ENCODE results near the gene DSTN.

Gene DSTN

GRCh38 chr20:17609811-17610377, 40.0 kb downstream of the DSTN start:
- peaks cover 0 to 38% of the 10 kb centered on the region in 2 donors for H3K36me3 ChIP-seq (ENCODE audit: control insufficient read depth in 1 of 2, insufficient read depth in 2 of 2, low read length in 2 of 2)
- no peaks in the 10 kb centered on the region for H3K27me3 ChIP-seq (ENCODE audit: control insufficient read depth in 1 of 2, insufficient read depth in 2 of 2, low read length in 2 of 2)
- no peak overlapping the region for H3K4me3 ChIP-seq (ENCODE audit: low read depth in 1 of 2, low read length in 2 of 2)
- no peak overlapping the region for H3K9ac ChIP-seq (ENCODE audit: low read depth in 1 of 2, low read length in 2 of 2)
- no peaks in the 10 kb centered on the region for H3K9me3 ChIP-seq (ENCODE audit: control insufficient read depth in 1 of 2, low read length in 2 of 2)
- H3K4me1 ChIP-seq (ENCODE audit: control insufficient read depth in 1 of 2, insufficient read depth in 2 of 2, low read length in 2 of 2): peaks cover 25 to 44% of the 10 kb centered on the region in 2 donors
- H3K27ac ChIP-seq (ENCODE audit: low read depth, low read length): no peak overlapping the region

- Histone ChIP-seq H3K9ac (ENCODE audit: low read depth in 1 of 2, low read length in 2 of 2) (no peak overlapping the region), H3K27ac (ENCODE audit: low read depth, low read length) (no peak overlapping the region), H3K4me1 (ENCODE audit: control insufficient read depth in 1 of 2, insufficient read depth in 2 of 2, low read length in 2 of 2) (peaks cover 28 to 51% of the 10 kb centered on the region in 2 donors), H3K27me3 (ENCODE audit: control insufficient read depth in 1 of 2, insufficient read depth in 2 of 2, low read length in 2 of 2) (no peaks in the 10 kb centered on the region), H3K9me3 (ENCODE audit: control insufficient read depth in 1 of 2, low read length in 2 of 2) (no peaks in the 10 kb centered on the region), H3K36me3 (ENCODE audit: control insufficient read depth in 1 of 2, insufficient read depth in 2 of 2, low read length in 2 of 2) (peaks cover 3 to 45% of the 10 kb centered on the region in 2 donors), H3K4me3 (ENCODE audit: low read depth in 1 of 2, low read length in 2 of 2) (no peak overlapping the region)
Observed at GRCh38 chr20:17610566-17611289, 40.9 kb downstream of the DSTN start.

GRCh38 chr20:17611290-17611539, 41.3 kb downstream of the DSTN start:
- peaks cover 7 to 49% of the 10 kb centered on the region in 2 donors for H3K36me3 ChIP-seq (ENCODE audit: control insufficient read depth in 1 of 2, insufficient read depth in 2 of 2, low read length in 2 of 2)
- no peak overlapping the region for H3K27ac ChIP-seq (ENCODE audit: low read depth, low read length)
- peaks cover 28 to 54% of the 10 kb centered on the region in 2 donors for H3K4me1 ChIP-seq (ENCODE audit: control insufficient read depth in 1 of 2, insufficient read depth in 2 of 2, low read length in 2 of 2)
- no peak overlapping the region for H3K4me3 ChIP-seq (ENCODE audit: low read depth in 1 of 2, low read length in 2 of 2)
- H3K9me3 ChIP-seq (ENCODE audit: control insufficient read depth in 1 of 2, low read length in 2 of 2): no peaks in the 10 kb centered on the region
- no peaks in the 10 kb centered on the region for H3K27me3 ChIP-seq (ENCODE audit: control insufficient read depth in 1 of 2, insufficient read depth in 2 of 2, low read length in 2 of 2)
- no peak overlapping the region for H3K9ac ChIP-seq (ENCODE audit: low read depth in 1 of 2, low read length in 2 of 2)

GRCh38 chr20:17611540-17612286, 41.8 kb downstream of the DSTN start:
- Histone ChIP-seq H3K9ac (ENCODE audit: low read depth in 1 of 2, low read length in 2 of 2) (peak overlapping the region in 1 of 2 donors; percentile 27), H3K4me3 (ENCODE audit: low read depth in 1 of 2, low read length in 2 of 2) (no peak overlapping the region), H3K9me3 (ENCODE audit: control insufficient read depth in 1 of 2, low read length in 2 of 2) (no peaks in the 10 kb centered on the region), H3K4me1 (ENCODE audit: control insufficient read depth in 1 of 2, insufficient read depth in 2 of 2, low read length in 2 of 2) (peaks cover 28 to 54% of the 10 kb centered on the region in 2 donors), H3K27me3 (ENCODE audit: control insufficient read depth in 1 of 2, insufficient read depth in 2 of 2, low read length in 2 of 2) (no peaks in the 10 kb centered on the region), H3K27ac (ENCODE audit: low read depth, low read length) (no peak overlapping the region), H3K36me3 (ENCODE audit: control insufficient read depth in 1 of 2, insufficient read depth in 2 of 2, low read length in 2 of 2) (peaks cover 7 to 54% of the 10 kb centered on the region in 2 donors)

- H3K4me3 ChIP-seq (ENCODE audit: low read depth in 1 of 2, low read length in 2 of 2): no peak overlapping the region
- no peaks in the 10 kb centered on the region for H3K27me3 ChIP-seq (ENCODE audit: control insufficient read depth in 1 of 2, insufficient read depth in 2 of 2, low read length in 2 of 2)
- peaks cover 7 to 53% of the 10 kb centered on the region in 2 donors for H3K36me3 ChIP-seq (ENCODE audit: control insufficient read depth in 1 of 2, insufficient read depth in 2 of 2, low read length in 2 of 2)
- H3K9ac ChIP-seq (ENCODE audit: low read depth in 1 of 2, low read length in 2 of 2): peak overlapping the region in 1 of 2 donors; percentile 27
- no peaks in the 10 kb centered on the region for H3K9me3 ChIP-seq (ENCODE audit: control insufficient read depth in 1 of 2, low read length in 2 of 2)
- peaks cover 28 to 54% of the 10 kb centered on the region in 2 donors for H3K4me1 ChIP-seq (ENCODE audit: control insufficient read depth in 1 of 2, insufficient read depth in 2 of 2, low read length in 2 of 2)
- H3K27ac ChIP-seq (ENCODE audit: low read depth, low read length): no peak overlapping the region
Observed at GRCh38 chr20:17612287-17612991, 42.6 kb downstream of the DSTN start.

- Histone ChIP-seq H3K27ac (ENCODE audit: low read depth, low read length) (no peak overlapping the region), H3K4me3 (ENCODE audit: low read depth in 1 of 2, low read length in 2 of 2) (no peak overlapping the region), H3K36me3 (ENCODE audit: control insufficient read depth in 1 of 2, insufficient read depth in 2 of 2, low read length in 2 of 2) (peaks cover 7 to 53% of the 10 kb centered on the region in 2 donors), H3K27me3 (ENCODE audit: control insufficient read depth in 1 of 2, insufficient read depth in 2 of 2, low read length in 2 of 2) (no peaks in the 10 kb centered on the region), H3K9me3 (ENCODE audit: control insufficient read depth in 1 of 2, low read length in 2 of 2) (no peaks in the 10 kb centered on the region), H3K9ac (ENCODE audit: low read depth in 1 of 2, low read length in 2 of 2) (no peak overlapping the region), H3K4me1 (ENCODE audit: control insufficient read depth in 1 of 2, insufficient read depth in 2 of 2, low read length in 2 of 2) (peaks cover 28 to 54% of the 10 kb centered on the region in 2 donors)
Observed at GRCh38 chr20:17612992-17613327, 43.1 kb downstream of the DSTN start.

GRCh38 chr20:17613328-17614175, 43.7 kb downstream of the DSTN start:
- H3K36me3 ChIP-seq (ENCODE audit: control insufficient read depth in 1 of 2, insufficient read depth in 2 of 2, low read length in 2 of 2): peaks cover 12 to 57% of the 10 kb centered on the region in 2 donors
- H3K27me3 ChIP-seq (ENCODE audit: control insufficient read depth in 1 of 2, insufficient read depth in 2 of 2, low read length in 2 of 2): no peaks in the 10 kb centered on the region
- H3K9me3 ChIP-seq (ENCODE audit: control insufficient read depth in 1 of 2, low read length in 2 of 2): no peaks in the 10 kb centered on the region
- H3K9ac ChIP-seq (ENCODE audit: low read depth in 1 of 2, low read length in 2 of 2): no peak overlapping the region
- no peak overlapping the region for H3K27ac ChIP-seq (ENCODE audit: low read depth, low read length)
- peaks cover 28 to 54% of the 10 kb centered on the region in 2 donors for H3K4me1 ChIP-seq (ENCODE audit: control insufficient read depth in 1 of 2, insufficient read depth in 2 of 2, low read length in 2 of 2)
- H3K4me3 ChIP-seq (ENCODE audit: low read depth in 1 of 2, low read length in 2 of 2): no peak overlapping the region

- Histone ChIP-seq H3K4me3 (ENCODE audit: low read depth in 1 of 2, low read length in 2 of 2) (no peak overlapping the region), H3K27ac (ENCODE audit: low read depth, low read length) (no peak overlapping the region), H3K36me3 (ENCODE audit: control insufficient read depth in 1 of 2, insufficient read depth in 2 of 2, low read length in 2 of 2) (peaks cover 18 to 62% of the 10 kb centered on the region in 2 donors), H3K27me3 (ENCODE audit: control insufficient read depth in 1 of 2, insufficient read depth in 2 of 2, low read length in 2 of 2) (no peaks in the 10 kb centered on the region), H3K9me3 (ENCODE audit: control insufficient read depth in 1 of 2, low read length in 2 of 2) (no peaks in the 10 kb centered on the region), H3K4me1 (ENCODE audit: control insufficient read depth in 1 of 2, insufficient read depth in 2 of 2, low read length in 2 of 2) (peaks cover 28 to 54% of the 10 kb centered on the region in 2 donors), H3K9ac (ENCODE audit: low read depth in 1 of 2, low read length in 2 of 2) (no peak overlapping the region)
Observed at GRCh38 chr20:17614176-17614811, 44.4 kb downstream of the DSTN start.

Measured in duodenal mucosa (tissue), 2 donors.